HG02884 (cell line): Measurements from ENCODE around the gene CLCN2.
A peak's percentile ranks its signal among the peaks of the same experiment; 100 is the strongest.

Experiments used
- ATAC-seq: cut with Tn5 transposase; IDR thresholded peaks from one replicate; pipeline ENCODE4 v1.9.1; 2021; ENCODE audit warnings: mild to moderate bottlenecking, moderate library complexity; ENCODE audit not compliant: unreplicated experiment

The CLCN2 gene

GRCh38 chr3:184381261-184382224 is 20.1 kb upstream of the CLCN2 start:
- no peak for ATAC-seq

DNA sequence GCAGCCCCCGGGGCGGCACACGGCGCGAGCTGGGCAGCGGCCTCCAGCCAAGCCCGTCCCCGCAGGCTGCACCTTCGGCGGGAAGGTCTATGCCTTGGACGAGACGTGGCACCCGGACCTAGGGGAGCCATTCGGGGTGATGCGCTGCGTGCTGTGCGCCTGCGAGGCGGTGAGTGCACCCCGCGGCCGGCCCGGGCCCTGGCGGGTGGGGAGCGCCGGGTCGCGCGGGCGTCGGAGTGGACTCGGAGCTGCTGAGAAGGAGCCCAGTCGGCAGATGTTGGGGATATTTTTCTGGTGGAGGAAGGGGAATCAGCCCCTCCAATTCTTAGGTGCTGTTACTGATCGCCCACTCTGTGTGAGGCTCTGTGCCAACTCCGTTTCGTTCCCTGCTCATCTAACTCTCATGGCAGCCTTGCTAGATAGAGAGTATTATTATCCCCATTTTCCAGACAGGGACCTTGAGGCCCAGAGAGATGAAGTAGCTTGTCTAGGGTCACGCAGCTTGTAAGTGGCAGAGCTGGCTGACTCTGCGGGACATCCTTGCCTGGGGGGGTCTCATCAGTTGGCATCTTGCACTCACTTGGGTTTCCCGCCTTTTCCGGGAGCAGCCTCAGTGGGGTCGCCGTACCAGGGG is 19.3 kb upstream of the CLCN2 start:
- ATAC-seq: no peak

- ATAC-seq: no peak
These were observed 18.8 kb upstream of the CLCN2 start for GRCh38 chr3:184380185-184380626.

GRCh38 chr3:184379358-184380184 is 18.2 kb upstream of the CLCN2 start, which contains the start of gene CHRD:
Gene CHRD, plus strand, starts transcription at chr3:184380054. Its CDS starts 265 bp downstream, at chr3:184380319.
- no peak for ATAC-seq

GRCh38 chr3:184378651-184379357 is 17.4 kb upstream of the CLCN2 start:
- no peak for ATAC-seq

DNA sequence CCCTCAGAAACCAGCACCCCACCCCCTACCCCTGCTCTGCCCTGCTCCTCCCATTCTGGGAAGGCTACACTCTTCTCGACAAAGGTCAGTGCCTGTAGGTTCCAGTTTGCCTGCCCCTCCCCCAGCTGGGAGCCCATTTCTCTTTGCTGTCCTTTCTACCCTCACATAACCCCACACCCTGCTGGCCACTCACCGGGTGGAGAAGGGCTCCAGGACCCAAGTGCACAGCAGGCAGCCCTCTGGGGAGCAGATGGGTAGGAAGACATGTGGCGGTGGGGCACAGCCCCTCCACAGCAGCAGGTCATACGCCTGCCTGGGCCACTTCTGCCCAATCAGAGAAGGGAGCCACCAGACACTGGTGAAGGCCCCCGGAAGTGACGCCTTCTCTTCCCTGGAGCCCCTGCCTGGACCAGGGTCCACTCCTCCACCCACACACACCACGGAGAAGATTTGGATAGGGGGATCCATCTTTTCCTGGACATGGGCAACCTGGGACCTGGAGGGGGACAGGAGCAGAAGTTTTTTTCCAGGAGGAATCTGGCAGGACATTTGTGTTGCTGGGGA is 16.6 kb upstream of the CLCN2 start, which contains the start of gene THPO:
Gene THPO (minus strand): TSS at position 326 of the 564 bp plus-strand sequence. CDS start 1,948 bp downstream, outside the sequence.
- ATAC-seq: no peak

DNA sequence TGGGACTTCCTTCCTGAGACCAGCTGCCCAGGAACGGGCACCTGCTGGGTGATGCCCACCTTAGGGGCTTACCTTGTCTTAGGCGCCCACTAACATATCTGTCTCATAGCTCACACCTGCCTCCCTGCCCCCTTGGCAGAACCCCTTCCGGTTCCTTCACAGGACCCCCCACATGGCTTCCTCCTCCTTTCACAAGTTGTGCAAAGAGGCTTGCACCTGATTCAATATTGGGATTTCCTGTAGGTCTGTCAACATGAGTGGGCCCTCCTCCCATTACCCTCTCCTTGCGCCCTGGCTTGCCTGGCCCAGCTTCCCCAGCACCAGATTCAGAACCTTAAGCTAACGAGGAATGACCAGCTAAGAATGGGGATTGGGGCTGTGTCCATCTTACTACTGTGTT is 16.0 kb upstream of the CLCN2 start:
- no peak for ATAC-seq

- no peak for ATAC-seq
These were observed 14.5 kb upstream of the CLCN2 start for GRCh38 chr3:184375747-184376461.

GRCh38 chr3:184373422-184373821 is 12.0 kb upstream of the CLCN2 start:
- ATAC-seq: no peak

DNA sequence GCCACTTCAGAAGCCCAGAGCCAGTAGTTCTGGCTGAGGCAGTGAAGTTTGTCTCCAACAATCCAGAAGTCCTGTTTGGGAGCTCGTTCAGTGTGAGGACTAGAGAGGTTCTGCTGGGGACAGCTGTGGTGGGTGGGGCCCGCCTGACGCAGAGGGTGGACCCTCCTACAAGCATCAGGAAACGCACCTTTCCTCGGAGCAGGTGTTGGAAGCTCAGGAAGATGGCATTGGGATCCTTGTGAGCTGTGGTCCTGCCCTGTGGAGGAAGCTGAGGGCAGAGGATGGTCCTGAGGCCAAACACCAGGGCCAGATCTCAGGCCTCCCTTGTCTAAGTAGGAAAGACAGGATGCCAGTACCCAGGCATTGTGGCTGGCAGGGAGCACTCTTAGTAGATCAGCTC is 11.5 kb upstream of the CLCN2 start:
- no peak for ATAC-seq

- ATAC-seq: no peak
These were observed 11.0 kb upstream of the CLCN2 start for GRCh38 chr3:184372296-184372821.

DNA sequence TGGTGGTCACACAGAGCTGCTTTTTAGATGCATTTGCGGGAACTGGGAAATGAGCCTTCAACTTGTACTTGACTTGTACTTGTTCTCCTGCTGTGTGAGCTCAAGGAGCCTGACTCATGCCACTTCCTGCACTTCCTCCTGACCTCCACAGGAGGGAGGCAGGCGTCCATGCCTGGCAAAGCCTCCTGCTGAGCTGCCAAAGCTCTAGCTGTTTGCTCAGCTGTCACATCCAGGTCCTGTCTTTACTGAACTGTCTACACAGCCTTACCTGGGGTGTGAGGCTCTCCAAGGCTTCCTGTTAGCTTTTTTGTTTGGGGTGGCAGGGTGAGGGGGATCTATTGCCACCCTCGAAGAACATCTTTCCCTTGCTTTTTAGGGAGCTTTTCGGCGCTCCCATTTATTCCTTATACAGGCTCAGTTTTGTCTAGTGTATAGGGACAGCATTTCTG is 10.2 kb upstream of the CLCN2 start:
- ATAC-seq: peak; percentile 70

- ATAC-seq: no peak
These were observed 7.3 kb upstream of the CLCN2 start for GRCh38 chr3:184368586-184369183.

GRCh38 chr3:184368116-184368515 is 6.7 kb upstream of the CLCN2 start:
- no peak for ATAC-seq

- no peak for ATAC-seq
These were observed 5.3 kb upstream of the CLCN2 start for GRCh38 chr3:184366619-184367289.

DNA sequence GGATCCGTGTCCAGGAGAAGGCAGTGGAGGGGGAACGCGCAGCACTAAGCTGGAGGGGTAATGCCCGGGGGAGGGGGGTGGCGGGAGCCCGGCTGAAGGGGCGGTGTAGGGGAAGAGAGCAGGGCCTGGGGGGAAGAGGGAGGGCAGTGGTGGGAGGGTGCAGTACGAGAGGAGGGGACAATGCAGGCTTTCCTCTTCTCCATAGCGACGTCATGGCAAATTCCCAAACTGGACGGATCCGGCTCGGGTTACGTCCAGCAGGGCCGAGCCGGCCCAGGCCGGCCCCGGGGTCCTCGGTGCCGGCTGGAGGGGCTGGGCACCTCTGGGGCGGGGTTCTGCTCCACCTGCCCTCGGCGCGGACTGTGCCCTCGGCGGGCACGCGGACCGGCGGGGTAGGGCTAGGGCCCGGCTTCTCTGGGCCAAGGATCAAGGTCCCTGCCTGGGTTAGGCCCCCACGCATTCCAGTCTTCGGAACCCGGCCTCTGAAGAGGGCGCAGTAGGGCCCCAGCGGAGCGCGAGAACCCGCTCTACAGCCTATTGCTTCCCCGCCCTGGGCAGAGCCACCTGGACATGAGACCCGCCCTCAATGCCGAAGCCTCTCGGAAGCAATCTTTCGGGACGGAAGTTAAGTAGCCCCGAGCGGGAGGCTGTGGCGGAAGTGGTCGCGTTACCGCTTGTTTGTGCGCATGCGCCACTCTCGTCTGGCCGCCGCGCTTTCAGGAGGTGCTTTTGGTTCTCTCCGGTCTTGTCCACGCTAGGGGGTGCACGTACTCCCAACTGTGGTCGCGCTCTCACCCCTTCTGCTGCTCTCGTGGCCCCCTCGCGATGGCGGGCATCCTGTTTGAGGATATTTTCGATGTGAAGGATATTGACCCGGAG is 1.5 kb upstream of the CLCN2 start:
- peak; percentile 82 for ATAC-seq
